Measurements from ENCODE around the gene MRGPRE. TPM values are rescaled to one million over a fixed set of nuclear protein-coding genes. Genes with fewer than 3 reads are reported as not detected.

Gene MRGPRE
- total and polyA plus RNA-seq, 10 donors: 0.41 to 1.9 (median 1.2) TPM; not detected in 6

- H3K9me3 ChIP-seq: no peaks in the 10 kb centered on the region
- intact Hi-C loops (cut with DNase I; ENCODE audit: low total_unique reads): no loop called here
- no peak for DNase-seq
- no peaks in the 10 kb centered on the region for H3K36me3 ChIP-seq
- H3K4me1 ChIP-seq: peaks cover 0 to 25% (median 3%) of the 10 kb centered on the region in 6 donors
- peaks cover 0 to 87% (median 8%) of the 10 kb centered on the region in 7 donors for H3K27me3 ChIP-seq (replicated peaks in 1 of 7)
- H3K4me3 ChIP-seq: no peak overlapping the region
- WGBS, 5 donors: 60 to 92% (median 74%) methylated on average over 15 to 21 of the region's 21 CpGs
- H3K27ac ChIP-seq: no peak overlapping the region
- no peak for TF ChIP-seq POLR2A (IDR thresholded peaks at IDR 0.05)
Measured at GRCh38 chr11:3220521-3221407, 11.5 kb downstream of the MRGPRE start.

- Histone ChIP-seq H3K4me1 (peaks cover 0 to 20% (median 3%) of the 10 kb centered on the region in 6 donors), H3K27ac (no peak overlapping the region), H3K27me3 (replicated peaks in 1 of 7) (peaks cover 0 to 88% (median 8%) of the 10 kb centered on the region in 7 donors), H3K9me3 (no peaks in the 10 kb centered on the region), H3K4me3 (no peak overlapping the region), H3K36me3 (no peaks in the 10 kb centered on the region)
- 60 to 76% (median 68%) methylated on average over 8 to 11 of the region's 11 CpGs for WGBS, 5 donors
- TF ChIP-seq POLR2AphosphoS5 (IDR thresholded peaks at IDR 0.05) (no peak), CTCF (IDR thresholded peaks at IDR 0.05 in 8 of 11, conservative IDR thresholded peaks at IDR 0.05 in 3 of 11) (no peak), POLR2A (IDR thresholded peaks at IDR 0.05) (no peak)
- DNase-seq: peak; percentile 63
- intact Hi-C loops (cut with DNase I; ENCODE audit: low total_unique reads): no loop called here
Measured at GRCh38 chr11:3220101-3220500, 12.1 kb downstream of the MRGPRE start.

GRCh38 chr11:3219281-3219892, 12.8 kb downstream of the MRGPRE start:
- intact Hi-C loops (cut with DNase I; ENCODE audit: low total_unique reads): loop anchor here (5.0 kb wide), 1 partner anchor 182 kb away; no protein-coding TSS in a partner anchor
- no peak for DNase-seq
- H3K4me1 ChIP-seq: peaks cover 0 to 14% (median 3%) of the 10 kb centered on the region in 6 donors
- no peaks in the 10 kb centered on the region for H3K36me3 ChIP-seq
- no peak overlapping the region for H3K27ac ChIP-seq
- H3K4me3 ChIP-seq: no peak overlapping the region
- H3K27me3 ChIP-seq (replicated peaks in 1 of 7): peaks cover 0 to 90% (median 8%) of the 10 kb centered on the region in 7 donors
- TF ChIP-seq POLR2A (IDR thresholded peaks at IDR 0.05): no peak
- no peak for TF ChIP-seq CTCF (IDR thresholded peaks at IDR 0.05 in 8 of 11, conservative IDR thresholded peaks at IDR 0.05 in 3 of 11)
- no peak for TF ChIP-seq POLR2AphosphoS5 (IDR thresholded peaks at IDR 0.05)
- WGBS, 5 donors: 75 to 87% (median 79%) methylated on average over 12 to 14 of the region's 14 CpGs
- no peaks in the 10 kb centered on the region for H3K9me3 ChIP-seq

GRCh38 chr11:3218483-3219280, 13.5 kb downstream of the MRGPRE start, which contains the start of gene MRGPRG:
MRGPRG (minus strand) TSS chr11:3218813; CDS start chr11:3218813, 0 bp downstream.
- DNase-seq: peak; percentile 61
- 82 to 87% (median 83%) methylated on average over 26 to 35 of the region's 35 CpGs for WGBS, 5 donors
- no peak for TF ChIP-seq POLR2AphosphoS5 (IDR thresholded peaks at IDR 0.05)
- TF ChIP-seq POLR2A (IDR thresholded peaks at IDR 0.05): no peak
- no peak for TF ChIP-seq CTCF (IDR thresholded peaks at IDR 0.05 in 8 of 11, conservative IDR thresholded peaks at IDR 0.05 in 3 of 11)
- no peak within 1 kb of the TSS for H3K27ac ChIP-seq
- peaks cover 0 to 85% (median 8%) of the 10 kb centered on the region in 7 donors for H3K27me3 ChIP-seq (replicated peaks in 1 of 7)
- peaks cover 0 to 14% (median 2%) of the 10 kb centered on the region in 6 donors for H3K4me1 ChIP-seq
- H3K4me3 ChIP-seq: no peak within 1 kb of the TSS
- intact Hi-C loops (cut with DNase I; ENCODE audit: low total_unique reads): loop anchor here (5.0 kb wide), 1 partner anchor 181 kb away; no protein-coding TSS in a partner anchor
- H3K9me3 ChIP-seq: no peaks in the 10 kb centered on the region
- H3K36me3 ChIP-seq: no peaks in the 10 kb centered on the region

All from spleen (tissue), 11 donors.